ENCODE data around the gene DYNLT1.
"Not testable (repeated sequence)": the region's sequence is repeated elsewhere in the genome, so short reads cannot be mapped to it uniquely, and the experiment has no call there.

DYNLT1 gene

GRCh38 chr6:158640519-158640918 is 4.0 kb downstream of the DYNLT1 start:
- no peak for DNase-seq (ENCODE audit: low read depth)

GRCh38 chr6:158639056-158639455 is 5.5 kb downstream of the DYNLT1 start:
- DNase-seq (ENCODE audit: low read depth): no peak

DNA sequence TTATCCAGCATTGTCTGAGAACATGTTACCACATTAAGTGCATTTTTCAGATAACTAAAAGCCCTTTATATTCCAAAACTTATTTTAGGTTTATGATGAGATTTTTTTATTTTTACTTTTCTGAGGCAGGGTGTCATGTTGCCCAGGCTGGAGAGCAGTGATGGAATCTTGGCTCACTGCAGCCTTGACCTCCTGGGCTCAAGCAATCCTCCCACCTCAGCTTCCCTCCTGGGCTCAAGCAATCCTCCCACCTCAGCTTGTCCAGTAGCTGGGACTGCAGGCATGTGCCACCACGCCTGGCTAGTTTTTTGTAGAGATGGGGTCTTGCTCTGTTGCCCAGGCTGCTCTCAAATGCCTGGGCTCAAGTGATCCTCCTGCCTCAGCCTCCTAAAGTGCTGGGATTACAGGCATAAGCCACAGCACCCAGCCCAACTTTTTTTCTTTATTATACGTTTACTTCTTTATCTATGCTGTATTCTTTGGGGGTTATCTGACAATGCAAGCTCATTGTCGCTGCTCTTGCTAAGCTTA is 6.2 kb downstream of the DYNLT1 start:
- no peak for DNase-seq (ENCODE audit: low read depth)

- DNase-seq (ENCODE audit: low read depth): no peak
These were observed 7.8 kb downstream of the DYNLT1 start for GRCh38 chr6:158636778-158637177.

- no peak for DNase-seq (ENCODE audit: low read depth)
These were observed 9.0 kb downstream of the DYNLT1 start for GRCh38 chr6:158635427-158636073.

DNA sequence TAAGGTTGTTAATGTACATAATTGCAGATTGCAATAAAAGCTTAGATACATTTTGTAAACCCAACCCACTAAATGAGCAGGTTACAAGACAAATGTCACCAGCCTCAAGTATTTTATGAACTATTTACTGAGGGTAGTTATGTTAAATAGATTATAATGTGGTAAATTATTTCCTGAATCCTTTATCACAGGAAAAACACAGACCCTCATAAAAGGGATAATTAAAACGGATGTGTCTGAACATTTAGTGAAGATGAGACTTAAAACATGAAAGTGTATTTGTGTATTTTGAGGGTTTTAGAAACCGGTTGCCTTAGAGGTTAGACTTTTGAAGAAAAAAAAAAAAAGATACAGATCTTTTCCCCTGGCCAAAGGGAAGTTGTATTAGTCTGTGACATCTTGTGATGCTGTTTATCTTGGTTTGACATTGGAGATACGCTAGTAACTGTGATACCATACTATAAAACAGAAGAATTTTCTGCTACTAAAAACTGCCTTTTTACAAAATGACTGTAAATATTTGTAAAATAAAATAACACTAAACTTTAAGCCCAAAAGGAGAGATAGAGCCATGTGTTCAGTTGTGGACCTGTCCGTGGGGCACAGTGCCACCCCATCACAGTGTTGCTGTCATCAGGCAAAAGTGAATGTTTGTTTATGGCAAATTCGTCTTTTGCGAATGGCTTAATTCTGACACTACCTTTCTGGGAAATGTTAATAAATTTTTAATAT is 9.7 kb downstream of the DYNLT1 start:
- no peak for DNase-seq (ENCODE audit: low read depth)

GRCh38 chr6:158633127-158633526 is 11.4 kb downstream of the DYNLT1 start:
- DNase-seq (ENCODE audit: low read depth): no peak

DNA sequence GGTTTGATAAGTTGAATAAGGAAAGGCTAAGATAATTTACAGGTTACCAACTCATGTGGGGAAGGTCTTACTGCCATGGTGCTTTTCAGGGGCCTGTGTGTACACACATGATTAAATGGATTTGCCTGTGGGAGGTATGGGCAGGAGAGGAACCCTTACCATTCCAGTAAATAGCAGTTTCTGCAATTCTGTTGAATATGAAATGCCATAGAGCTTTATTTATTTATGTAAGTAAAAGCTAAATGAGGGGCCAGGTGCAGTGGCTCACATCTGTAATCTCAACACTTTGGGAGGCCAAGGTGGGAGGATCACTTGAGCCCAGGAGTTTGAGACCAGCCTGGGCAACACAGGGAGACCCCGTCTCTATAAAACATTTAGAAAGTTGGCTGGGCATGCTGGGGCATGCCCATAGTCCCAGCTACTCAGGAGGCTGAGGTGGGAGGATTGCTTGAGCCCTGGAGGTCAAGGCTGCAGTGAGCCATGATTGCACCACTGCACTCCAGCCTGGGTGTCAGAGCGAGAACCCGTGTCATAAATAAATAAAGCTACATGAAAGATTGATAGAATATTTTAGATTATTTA is 11.9 kb downstream of the DYNLT1 start:
- not testable (repeated sequence) for DNase-seq (ENCODE audit: low read depth)

GRCh38 chr6:158631678-158632537 is 12.6 kb downstream of the DYNLT1 start:
- no peak for DNase-seq (ENCODE audit: low read depth)

DNA sequence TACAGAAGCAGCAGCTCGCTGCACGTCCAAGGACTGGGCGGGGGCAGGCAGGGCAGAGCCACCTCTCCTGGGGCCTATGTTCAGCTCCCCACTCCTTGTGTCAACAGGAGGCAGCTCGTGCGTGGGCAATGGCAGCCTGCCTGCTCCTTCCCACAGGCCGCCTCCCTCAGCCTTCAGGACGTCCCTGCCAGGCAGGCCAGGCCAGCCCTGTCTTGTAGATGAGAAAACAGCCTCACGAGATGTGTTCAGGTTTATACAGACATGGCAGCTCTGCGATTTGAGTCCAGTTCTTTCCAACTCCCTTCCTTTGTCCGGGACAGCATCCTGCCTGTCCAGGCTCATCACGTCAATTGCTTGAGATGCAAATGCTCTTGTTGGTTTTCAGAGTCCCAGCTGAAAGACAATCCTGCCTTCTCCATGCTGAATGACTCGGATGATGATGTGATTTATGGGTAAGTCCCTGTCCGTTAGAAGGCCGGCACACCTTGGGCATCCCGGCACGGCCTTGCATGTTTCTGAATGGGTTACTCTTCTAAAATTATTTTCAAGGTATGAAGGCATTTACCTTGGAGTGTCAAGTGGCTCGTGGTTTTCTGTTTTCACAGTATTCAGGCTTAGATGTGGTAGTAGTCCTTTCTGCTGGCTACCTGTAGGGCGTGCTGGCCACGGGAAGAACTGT is 13.5 kb downstream of the DYNLT1 start:
- no peak for DNase-seq (ENCODE audit: low read depth)

DNA sequence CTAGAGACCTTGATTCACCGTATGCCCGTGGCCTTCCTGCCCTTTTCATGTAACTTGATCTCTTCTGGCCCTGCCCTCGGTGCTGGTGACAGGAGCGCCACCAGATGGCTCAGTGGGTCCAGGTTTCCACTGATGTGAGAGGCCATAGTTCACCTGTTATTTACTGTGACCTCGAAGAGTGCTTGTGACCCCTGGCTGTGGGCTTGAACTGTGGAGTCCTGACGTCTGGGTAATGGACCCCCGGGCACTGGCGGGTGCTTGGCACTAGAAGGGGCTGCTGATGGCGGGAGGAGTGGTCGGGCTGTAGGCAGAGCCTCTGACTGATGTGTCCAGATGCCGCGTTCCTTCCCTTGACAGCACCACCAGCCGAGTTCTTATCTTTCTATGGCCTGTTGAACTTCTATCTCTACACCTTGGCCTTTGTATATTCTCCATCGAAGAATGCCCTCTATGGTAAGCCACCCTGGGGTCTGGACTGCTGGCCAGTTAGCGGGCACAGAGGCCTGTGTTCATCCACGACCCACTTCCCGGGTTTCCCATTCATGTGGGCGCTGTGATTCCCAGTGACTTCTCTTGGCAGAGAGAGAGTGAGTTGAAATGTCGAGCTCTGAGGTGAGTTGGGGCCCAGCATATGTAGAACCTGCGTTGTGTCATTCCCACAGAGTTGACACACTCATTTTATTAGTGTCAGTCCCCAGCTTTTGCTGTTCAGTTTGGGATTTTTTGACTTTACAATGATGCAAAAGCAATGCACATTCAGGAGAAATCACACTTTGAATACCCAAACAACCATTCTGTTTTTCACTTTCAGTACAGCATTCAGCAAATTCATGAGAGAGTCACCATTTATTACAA is 14.9 kb downstream of the DYNLT1 start:
- no peak for DNase-seq (ENCODE audit: low read depth)

DNA sequence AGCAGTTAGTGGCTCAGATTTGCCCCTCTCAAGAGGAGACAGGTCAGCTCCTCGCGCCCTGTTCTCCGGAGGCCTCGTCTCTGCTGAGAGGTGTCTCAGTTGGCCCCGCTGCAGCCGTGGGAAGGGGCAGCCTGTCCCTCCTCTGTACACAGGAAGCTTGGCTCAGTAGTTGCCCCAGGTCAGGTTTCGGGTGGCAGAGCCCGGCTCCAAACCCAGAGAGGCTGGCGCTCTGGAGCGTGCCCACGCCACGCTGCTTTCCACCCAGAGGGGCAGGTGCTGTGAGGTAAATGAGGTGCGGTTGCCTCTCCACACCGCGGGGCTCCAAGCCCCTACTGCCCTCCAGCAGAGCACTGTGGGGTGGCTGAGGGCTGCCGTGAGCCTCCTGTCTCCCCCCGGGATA is 16.0 kb downstream of the DYNLT1 start:
- no peak for DNase-seq (ENCODE audit: low read depth)

GRCh38 chr6:158627940-158628211 is 16.7 kb downstream of the DYNLT1 start:
- no peak for DNase-seq (ENCODE audit: low read depth)

DNA sequence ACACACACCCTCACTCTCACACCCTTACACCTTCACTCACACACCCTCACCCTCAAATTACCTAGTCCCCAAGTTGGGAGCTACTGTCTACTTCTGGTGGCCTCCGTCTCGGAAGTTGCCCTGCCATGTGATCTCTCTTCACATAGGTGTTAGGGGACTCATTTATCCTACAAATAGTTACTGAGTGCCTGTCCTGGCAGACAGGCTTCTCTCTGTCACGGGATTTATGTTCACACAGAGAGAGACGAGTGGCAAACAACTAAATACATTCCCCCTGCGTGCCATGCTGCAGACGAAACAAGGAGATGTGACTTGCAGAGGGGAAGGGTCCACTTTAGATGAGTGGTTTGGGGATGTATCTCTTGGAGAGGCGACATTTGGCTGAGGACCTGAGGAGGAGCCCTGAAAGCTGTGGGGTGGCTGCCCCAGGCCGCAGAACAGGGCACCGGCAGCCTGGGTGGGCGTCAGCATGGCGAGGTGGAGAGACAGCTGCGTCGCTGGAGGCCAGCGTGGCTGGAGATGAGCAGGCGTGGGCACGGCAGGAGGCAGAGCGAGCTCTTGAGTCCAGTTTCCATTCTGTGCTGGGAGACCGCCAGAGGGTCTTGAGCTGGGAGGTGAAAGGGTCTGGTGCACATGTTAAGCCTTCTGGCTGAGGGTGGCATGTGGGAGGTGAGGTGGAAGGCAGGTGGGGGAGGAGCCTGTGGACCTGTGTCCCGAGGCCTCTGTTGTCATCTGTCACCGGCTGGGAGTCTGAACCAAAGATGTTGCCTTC is 17.2 kb downstream of the DYNLT1 start:
- no peak for DNase-seq (ENCODE audit: low read depth)

GRCh38 chr6:158626360-158627167 is 18.0 kb downstream of the DYNLT1 start:
- no peak for DNase-seq (ENCODE audit: low read depth)

GRCh38 chr6:158625881-158626305 is 18.6 kb downstream of the DYNLT1 start:
- DNase-seq (ENCODE audit: low read depth): no peak

GRCh38 chr6:158624684-158625682 is 19.6 kb downstream of the DYNLT1 start:
- no peak for DNase-seq (ENCODE audit: low read depth)

Measured in stimulated activated CD8-positive, alpha-beta memory T cell treated with anti-CD3 and anti-CD28 coated beads, Interleukin-15, amount 100 ng/mL, for 24 hours (primary cell).